Stimulated activated CD4-positive, alpha-beta T cell treated with anti-CD3 and anti-CD28 coated beads, Interleukin-4, amount 100 ng/mL, for 4 hours (primary cell): ENCODE measurements around the gene SLC8A3.

Source experiments
- DNase-seq, 2 experiments: peaks; one replicate each; pipeline ENCODE4 v3.0.0-alpha.2; 2020

The SLC8A3 gene

GRCh38 chr14:70177081-70177800 is 11.5 kb downstream of the SLC8A3 start:
- no peak for DNase-seq

- DNase-seq = no peak
Measured at GRCh38 chr14:70173569-70173968, 15.2 kb downstream of the SLC8A3 start.

GRCh38 chr14:70171726-70172125 is 17.0 kb downstream of the SLC8A3 start:
- DNase-seq = no peak

- DNase-seq = no peak
Measured at GRCh38 chr14:70170976-70171375, 17.8 kb downstream of the SLC8A3 start.

- DNase-seq = no peak
Measured at GRCh38 chr14:70168406-70168805, 20.3 kb downstream of the SLC8A3 start.

- DNase-seq = no peak
Measured at GRCh38 chr14:70166530-70167203, 22.1 kb downstream of the SLC8A3 start.

- no peak for DNase-seq
Measured at GRCh38 chr14:70162358-70162757, 26.4 kb downstream of the SLC8A3 start.

GRCh38 chr14:70156592-70156991 is 32.2 kb downstream of the SLC8A3 start:
- no peak for DNase-seq

- no peak for DNase-seq
Measured at GRCh38 chr14:70152704-70153103, 36.0 kb downstream of the SLC8A3 start.

GRCh38 chr14:70152081-70152480 is 36.7 kb downstream of the SLC8A3 start:
- DNase-seq = no peak

GRCh38 chr14:70149596-70150165 is 39.1 kb downstream of the SLC8A3 start:
- no peak for DNase-seq

GRCh38 chr14:70148911-70149595 is 39.7 kb downstream of the SLC8A3 start:
- no peak for DNase-seq

GRCh38 chr14:70148351-70148750 is 40.4 kb downstream of the SLC8A3 start:
- DNase-seq = no peak

GRCh38 chr14:70144046-70144445 is 44.7 kb downstream of the SLC8A3 start:
- DNase-seq = no peak

GRCh38 chr14:70143306-70143705 is 45.4 kb downstream of the SLC8A3 start:
- DNase-seq = no peak

- DNase-seq = no peak
Measured at GRCh38 chr14:70140614-70141013, 48.1 kb downstream of the SLC8A3 start.

GRCh38 chr14:70139384-70139783 is 49.4 kb downstream of the SLC8A3 start:
- DNase-seq = no peak

GRCh38 chr14:70137788-70138187 is 51.0 kb downstream of the SLC8A3 start:
- DNase-seq = no peak

- no peak for DNase-seq
Measured at GRCh38 chr14:70133461-70133860, 55.3 kb downstream of the SLC8A3 start.

GRCh38 chr14:70130482-70130881 is 58.3 kb downstream of the SLC8A3 start:
- no peak for DNase-seq

- no peak for DNase-seq
Measured at GRCh38 chr14:70127186-70127585, 61.6 kb downstream of the SLC8A3 start.

- no peak for DNase-seq
Measured at GRCh38 chr14:70123796-70124195, 65.0 kb downstream of the SLC8A3 start.

- DNase-seq = no peak
Measured at GRCh38 chr14:70121521-70121920, 67.2 kb downstream of the SLC8A3 start.

GRCh38 chr14:70118064-70118463 is 70.7 kb downstream of the SLC8A3 start:
- no peak for DNase-seq
